ENCODE results near the gene MED13L.

The MED13L gene

DNA sequence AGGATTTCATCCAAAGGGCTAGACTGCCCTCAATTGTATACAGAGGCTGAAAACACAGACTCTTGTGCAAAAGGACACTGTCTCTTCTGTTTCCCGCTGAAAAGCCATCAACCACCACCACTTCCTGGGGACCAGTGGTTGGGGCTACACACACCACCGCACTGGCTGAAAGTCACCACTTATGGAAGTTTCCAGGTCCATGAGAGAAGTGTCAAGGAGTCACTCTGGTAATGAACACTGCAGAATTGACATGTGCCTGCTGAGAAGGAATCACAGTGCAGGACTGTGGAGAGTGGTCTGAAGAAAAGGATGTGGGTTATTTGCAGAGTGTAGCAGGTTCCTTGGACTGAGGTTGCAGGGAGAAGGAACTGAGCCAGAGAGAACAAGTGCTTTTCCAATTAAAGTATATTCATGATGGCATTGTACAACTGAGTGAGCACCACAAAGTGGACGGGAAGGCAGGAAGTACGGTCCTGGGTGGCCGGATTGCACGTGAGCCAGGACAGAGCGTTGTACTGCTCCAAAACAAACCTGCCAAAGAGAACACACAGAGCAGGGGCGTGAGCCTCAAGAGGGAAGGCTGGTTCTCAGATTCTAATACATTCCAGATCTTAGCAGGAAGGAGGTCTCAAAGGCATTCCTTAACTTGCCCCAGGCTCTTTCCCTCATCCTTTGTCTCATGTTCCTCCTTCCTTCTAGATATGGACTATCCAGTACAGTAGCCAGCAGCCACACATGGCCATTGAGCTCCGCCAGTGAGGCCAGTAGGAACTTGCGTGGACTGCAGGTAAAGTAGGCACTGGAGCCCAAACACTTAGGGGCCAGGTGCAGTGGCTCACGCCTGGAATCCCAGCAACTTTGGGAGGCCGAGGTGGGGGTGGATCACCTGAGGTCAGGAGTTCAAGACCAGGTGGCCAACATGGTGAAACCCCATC is 316.4 kb downstream of the MED13L start:
- no peak for DNase-seq

DNA sequence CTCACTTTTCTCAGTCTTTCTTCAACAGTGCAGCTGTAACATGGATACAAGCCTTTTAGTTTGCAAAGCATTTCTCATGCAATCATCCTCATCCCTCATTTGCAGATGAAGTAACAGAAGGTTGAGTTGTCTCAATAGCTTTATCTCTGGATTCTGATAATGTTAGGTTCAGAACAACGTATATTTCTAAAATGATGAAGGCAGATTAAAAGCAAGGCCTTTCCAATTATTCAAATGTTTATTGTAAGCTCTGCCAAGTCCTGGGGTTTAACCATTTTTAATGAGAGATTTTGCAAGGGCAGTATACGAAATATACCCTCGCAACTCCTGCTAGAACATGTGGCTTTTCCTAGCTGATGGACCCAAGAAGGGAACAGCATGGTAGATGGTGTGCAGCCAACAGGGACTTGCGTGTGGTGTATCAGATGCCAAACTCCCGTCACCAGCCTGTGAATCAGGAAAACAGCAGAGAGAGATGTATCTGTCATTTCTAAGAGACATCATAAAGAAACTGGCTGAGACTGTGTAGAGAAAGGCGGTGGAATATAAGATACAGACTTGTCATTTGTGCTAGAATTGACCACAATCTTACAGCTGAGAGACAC is 319.7 kb downstream of the MED13L start:
- no peak for DNase-seq

GRCh38 chr12:115956659-115957058 is 320.8 kb downstream of the MED13L start:
- DNase-seq: no peak

DNA sequence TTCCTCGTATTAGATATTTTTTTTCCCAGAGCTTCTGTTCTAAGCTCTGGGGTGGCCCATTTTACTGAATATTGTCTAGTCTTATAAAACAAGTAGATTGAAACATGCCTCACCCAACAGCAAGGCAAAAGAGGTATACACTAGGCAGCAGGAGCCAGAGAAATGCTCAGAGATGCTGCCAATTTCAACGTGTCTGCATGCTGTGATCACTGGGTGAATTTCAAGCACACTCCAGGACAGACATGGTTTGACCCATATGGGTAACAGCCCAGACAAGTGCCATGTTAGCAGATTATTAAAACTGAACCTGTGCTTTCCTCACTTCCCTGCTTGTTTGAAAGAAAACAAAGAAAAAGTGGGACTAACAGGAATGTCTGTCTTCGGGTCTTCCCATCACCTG is 321.3 kb downstream of the MED13L start:
- DNase-seq: no peak

DNA sequence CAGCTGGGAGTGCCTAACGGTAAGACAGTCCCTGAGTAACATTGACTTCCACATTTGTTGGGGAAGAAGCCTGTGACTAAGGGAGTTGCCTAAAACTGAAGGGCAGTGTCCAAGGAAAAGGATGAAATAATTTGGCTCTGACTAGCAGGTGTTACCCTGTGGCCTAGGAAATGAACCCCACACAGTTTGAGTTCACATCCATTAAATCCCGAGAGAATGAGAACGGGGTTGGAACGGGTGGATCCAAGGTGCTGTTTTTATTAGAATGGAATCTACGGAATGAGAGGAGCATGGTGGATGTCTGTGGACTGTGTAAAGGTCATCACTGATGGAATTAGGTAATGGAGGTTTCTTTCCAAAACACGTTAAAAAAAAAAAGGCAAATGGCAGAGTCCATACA is 324.0 kb downstream of the MED13L start:
- no peak for DNase-seq

DNA sequence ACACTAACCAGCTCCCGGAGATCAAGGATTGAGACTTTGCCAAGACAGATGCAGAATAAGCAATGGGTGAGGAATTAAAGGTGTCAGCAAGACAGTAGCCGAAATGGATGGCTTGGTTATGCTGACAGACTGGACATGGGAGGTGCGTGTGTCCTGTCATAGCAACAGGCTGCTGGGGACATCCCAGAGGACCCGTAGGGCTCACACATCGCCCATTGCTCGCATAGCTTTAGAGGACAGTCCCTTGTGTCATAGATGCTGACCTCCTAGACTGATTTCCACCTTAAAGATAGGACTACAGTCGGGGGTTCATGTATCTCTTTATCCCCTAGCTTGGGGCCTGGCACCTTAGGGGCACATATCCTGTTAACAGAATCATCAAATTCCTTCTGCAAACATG is 324.5 kb downstream of the MED13L start:
- no peak for DNase-seq

- DNase-seq: no peak
These were observed 326.5 kb downstream of the MED13L start for GRCh38 chr12:115950959-115951358.

GRCh38 chr12:115949675-115950074 is 327.8 kb downstream of the MED13L start:
- no peak for DNase-seq

DNA sequence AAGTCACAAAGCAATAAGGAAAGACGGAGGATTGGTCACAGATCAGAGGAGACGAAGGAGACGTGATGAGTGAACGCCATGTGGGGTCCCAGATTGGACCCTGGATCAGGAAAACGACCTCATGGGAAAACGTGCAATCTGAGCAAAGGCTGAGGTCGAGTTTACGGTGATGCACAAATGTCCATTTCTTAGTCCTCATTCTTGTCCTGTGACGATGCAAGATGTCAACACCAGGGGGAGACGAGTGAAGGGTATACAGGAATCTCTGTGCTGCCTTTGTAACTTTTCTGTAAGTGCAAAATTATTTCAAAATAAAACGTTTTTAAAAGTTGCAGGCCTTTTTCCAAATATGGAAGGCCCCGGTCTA is 329.8 kb downstream of the MED13L start:
- no peak for DNase-seq

GRCh38 chr12:115946867-115947695 is 330.4 kb downstream of the MED13L start:
- DNase-seq: no peak

DNA sequence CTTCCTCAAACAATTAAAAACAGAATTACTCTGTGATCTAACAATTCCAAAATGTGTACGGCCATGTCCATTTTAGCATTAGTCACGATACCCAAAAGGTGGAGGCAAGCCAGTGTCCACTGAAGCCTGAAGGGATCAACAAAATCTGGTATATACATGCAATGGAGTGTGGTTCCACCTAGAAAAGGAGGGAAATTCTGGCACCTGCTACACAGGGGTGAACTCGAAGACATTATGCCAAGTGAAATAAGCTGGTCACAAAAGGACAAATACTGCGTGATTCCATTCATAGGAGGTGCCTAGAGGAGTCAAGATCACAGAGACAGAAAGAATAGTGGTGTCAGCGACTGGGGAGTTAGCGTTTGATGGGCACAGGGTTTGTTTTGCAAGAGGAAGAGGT is 331.4 kb downstream of the MED13L start:
- DNase-seq: no peak

DNA sequence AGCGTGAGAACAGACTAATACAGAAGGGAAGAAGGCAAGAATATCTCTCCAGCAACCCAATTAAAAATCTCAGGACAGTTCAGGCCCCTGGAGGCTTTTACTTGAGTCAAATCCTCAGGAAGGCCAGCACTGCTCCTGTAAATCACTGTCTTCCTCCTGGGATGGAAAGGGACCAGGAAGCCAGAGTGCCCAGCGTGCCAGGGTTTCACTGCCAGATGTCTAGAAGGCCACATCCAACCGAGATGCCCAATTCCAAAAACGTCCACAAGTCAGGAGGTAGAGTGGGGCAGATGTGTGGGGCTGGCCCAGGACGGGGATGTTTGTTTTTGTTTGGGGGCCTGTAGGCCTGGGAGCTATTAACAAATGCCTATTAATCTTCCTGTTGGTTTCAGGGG is 332.0 kb downstream of the MED13L start:
- DNase-seq: no peak

DNA sequence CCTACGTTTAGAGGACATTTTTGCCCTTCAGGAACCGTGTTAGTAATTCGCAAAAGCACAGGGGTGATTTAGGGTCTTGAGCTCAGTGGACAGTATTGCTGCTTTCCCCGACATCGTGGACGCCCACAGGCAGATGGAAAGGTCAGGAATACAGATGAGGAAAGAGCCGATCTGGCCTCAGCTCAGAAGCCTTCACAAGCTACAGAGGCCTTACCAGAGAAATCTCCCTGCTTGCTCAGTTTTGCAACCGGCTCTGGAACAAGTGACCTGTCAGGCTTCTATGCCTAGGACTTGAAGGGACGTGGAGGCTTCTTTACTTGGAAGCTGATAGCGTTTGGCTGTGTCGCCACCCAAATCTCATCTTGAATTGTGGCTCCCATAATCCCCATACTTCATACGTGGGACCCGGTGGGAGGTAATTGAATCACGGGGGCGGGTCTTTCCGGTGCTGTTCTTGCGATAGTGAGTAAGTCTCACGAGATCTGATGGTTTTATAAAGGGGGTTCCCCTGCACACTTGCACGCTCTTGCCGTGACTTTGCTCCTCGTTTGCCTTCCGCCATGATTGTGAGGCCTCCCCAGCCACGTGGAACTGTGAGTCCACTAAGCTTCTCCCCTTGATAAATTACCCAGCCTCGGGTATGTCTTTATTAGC is 332.5 kb downstream of the MED13L start:
- DNase-seq: no peak

- no peak for DNase-seq
These were observed 333.1 kb downstream of the MED13L start for GRCh38 chr12:115944392-115944742.

- DNase-seq: no peak
These were observed 333.7 kb downstream of the MED13L start for GRCh38 chr12:115943630-115944391.

- no peak for DNase-seq
These were observed 334.2 kb downstream of the MED13L start for GRCh38 chr12:115943310-115943629.

GRCh38 chr12:115942346-115942745 is 335.1 kb downstream of the MED13L start:
- no peak for DNase-seq

DNA sequence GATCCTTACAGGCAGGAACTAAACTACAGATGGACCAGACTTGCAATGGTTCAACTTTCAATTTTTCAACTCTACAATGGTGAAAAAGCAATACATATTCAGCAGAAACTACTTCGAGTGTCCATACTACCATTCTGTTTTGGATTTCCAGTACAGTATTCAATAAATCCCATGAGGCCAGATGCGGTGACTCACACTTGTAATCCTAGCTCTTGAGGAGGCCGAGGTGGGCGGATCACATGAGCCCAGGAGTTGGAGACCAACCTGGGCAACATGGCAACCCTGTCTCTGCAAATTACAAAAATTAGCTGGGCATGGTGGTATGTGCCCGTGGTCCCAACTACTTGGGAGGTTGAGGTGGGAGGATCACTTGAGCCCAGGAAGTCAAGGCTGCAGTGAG is 336.1 kb downstream of the MED13L start:
- no peak for DNase-seq

DNA sequence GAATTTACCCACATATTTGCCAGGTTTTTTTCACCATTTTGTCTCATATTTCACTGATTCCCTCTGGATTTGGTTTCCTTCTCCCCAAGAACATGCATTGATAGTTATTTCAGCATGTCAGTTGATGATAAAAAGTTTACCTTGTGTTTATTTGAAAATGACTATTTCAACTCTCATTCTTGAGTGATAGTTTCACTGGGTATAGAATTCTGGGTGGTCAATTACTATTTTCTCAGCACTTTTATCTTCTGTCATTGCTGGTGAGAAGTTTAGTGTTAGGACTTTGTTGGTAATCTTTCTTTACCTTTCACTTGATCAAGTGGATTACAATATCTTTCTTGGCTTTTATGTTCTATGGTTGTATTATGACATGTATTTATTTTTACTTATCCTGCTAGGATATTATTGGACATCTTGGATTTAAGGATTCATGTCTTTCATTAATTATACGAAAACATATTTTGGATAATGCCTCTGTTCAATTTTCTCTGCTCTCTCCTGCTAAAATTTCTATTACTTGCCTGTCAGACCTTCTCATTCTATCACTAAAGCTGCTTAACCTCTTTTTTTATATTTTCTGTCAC is 338.6 kb downstream of the MED13L start:
- no peak for DNase-seq

DNA sequence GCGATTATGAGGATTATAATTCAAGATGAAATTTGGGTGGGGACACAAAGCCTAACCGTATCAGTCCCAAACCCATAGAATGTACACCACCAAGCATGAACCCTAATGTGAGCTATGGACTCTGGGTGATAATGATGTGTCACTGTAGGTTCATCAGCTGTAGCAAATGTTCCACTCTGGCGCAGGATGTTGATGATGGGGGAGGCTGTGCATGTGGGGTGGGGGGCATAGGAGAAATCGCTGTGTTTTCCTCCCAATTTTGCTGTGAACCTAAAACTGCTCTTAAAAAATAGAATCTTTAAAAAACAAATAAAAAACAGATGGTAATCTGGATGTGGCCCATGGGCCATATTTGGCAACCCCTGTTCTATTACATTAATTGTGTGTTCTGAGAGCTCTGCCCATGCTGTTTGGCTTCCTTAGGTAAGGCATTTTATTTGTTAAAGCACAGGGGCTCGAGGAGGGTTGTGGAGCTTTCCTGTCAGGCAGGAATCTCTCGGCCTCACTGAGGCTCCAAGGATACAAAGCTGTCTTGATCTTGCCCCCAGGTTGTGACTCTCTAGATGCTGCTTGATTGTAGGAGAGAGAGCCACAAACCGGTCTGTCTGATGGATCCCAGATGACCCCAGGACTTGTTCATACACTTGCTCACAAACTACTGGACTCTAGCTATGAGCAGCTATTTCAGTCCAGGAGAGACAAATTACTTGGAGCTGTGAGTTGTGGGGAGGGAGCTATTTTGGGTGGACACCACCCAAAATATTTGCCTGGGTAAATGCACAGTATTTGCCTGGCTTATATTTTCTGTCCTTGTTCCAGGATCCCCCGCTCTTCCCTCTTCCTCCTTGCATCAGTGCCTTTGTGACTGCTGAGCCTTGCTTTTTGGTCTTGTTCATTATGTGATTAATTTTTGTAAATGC is 340.2 kb downstream of the MED13L start:
- no peak for DNase-seq

DNA sequence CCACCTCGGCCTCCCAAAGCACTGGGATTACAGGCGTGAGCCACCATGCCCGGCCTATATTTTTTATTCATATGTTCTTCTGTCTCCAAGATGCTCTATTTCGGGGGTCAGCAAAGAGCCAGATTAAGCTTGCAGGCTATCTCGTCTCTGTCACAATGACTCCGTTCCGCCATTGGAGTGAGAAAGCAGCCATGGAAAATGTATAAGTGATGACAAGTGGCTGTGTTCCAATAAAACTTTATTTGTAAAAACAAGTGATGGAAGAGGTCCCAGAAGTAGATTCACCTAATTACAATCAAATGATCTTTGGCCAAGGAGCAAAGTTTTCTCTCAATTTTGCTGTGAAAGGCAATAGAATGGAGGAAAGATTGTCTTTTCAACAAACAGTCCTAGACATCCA is 342.6 kb downstream of the MED13L start:
- no peak for DNase-seq

Measured in stimulated activated CD4-positive, alpha-beta T cell treated with anti-CD3 and anti-CD28 coated beads, Interleukin-4, amount 100 ng/mL, for 1 hour (primary cell).